Gastrocnemius medialis (tissue), 4 donors: ENCODE results near the gene TUBB2A. TPM values are rescaled to one million over a fixed set of nuclear protein-coding genes. Genes with fewer than 3 reads are reported as not detected.

Source experiments
- ATAC-seq, 2 donors: fragments of 150-250 bp; one replicate each; pipeline ENCODE4 v1.9.1; 2016
- DNase-seq, 2 donors: peaks; one replicate each; pipeline ENCODE4 v3.0.0-alpha.2; 2019
- H3K27ac ChIP-seq, 4 donors: fragments of 200-600 bp; sonication (generic); 1 replicate in 1 of 4; 2 replicates in 3 of 4; pipeline ENCODE4 v1.5.1; 2016 to 2018; ENCODE audit warnings: mild to moderate bottlenecking in 2 of 4, moderate library complexity in 1 of 4
- H3K27me3 ChIP-seq, 3 donors: fragments of 200-600 bp; sonication (generic) in 2 of 3; 1 replicate in 1 of 3; 2 replicates in 2 of 3; pipeline versions ENCODE4 v1.5.1 to v1.6.0; 2016 to 2019; ENCODE audit warnings: mild to moderate bottlenecking in 1 of 3, moderate library complexity in 1 of 3
- H3K36me3 ChIP-seq, 2 donors: fragments of 200-600 bp; sonication (generic) in 1 of 2; one replicate each; pipeline ENCODE4 v1.5.1; 2017 to 2018
- H3K4me1 ChIP-seq, 2 donors: fragments of 200-600 bp; sonication (generic) in 1 of 2; one replicate each; pipeline ENCODE4 v1.5.1; 2016 to 2017; ENCODE audit warnings: mild to moderate bottlenecking in 2 of 2
- H3K4me3 ChIP-seq, 4 donors: fragments of 200-600 bp; sonication (generic) in 3 of 4; 1 replicate in 1 of 4; 2 replicates in 3 of 4; pipeline ENCODE4 v1.5.1; 2016 to 2019; ENCODE audit warnings: mild to moderate bottlenecking in 2 of 4
- H3K9me3 ChIP-seq, 3 donors: fragments of 200-600 bp; sonication (generic) in 2 of 3; 1 replicate in 1 of 3; 2 replicates in 2 of 3; pipeline ENCODE4 v1.5.1; 2016 to 2019
- POLR2A ChIP-seq, 2 donors: fragments of 450-650 bp; IDR thresholded peaks; one replicate each; pipeline ENCODE4 v1.6.1; 2017; ENCODE audit warnings: antibody characterized with exemption in 2 of 2, mild to moderate bottlenecking in 2 of 2, moderate library complexity in 2 of 2
- in situ Hi-C, 4 donors: fragments of 200-750 bp; cut with MboI; loops; one replicate each; pipeline versions ENCODE4 v1.15.0 to v1.8.0; 2017; ENCODE audit warnings: low sequenced_read_pairs in 4 of 4
- intact Hi-C: fragments of 100-400 bp; cut with DNase I; formaldehyde crosslinking; loops from one replicate; pipeline ENCODE4 v1.15.1; 2023; ENCODE audit warnings: low total_unique reads
- total RNA-seq, 4 donors: library from RNA; depleted of rRNA; stranded (reverse); fragments of >200 nt; gene quantifications; one replicate each; pipeline versions ENCODE4 v1.1.0 to v1.2.3, GENCODE V29; 2016
- TF ChIP-seq, protein P1 (sequence below), 5 experiments: fragments of 450-650 bp in 3 of 5; fragments of 200-600 bp in 2 of 5; sonication (generic) in 2 of 5; IDR thresholded peaks in 4 of 5; conservative IDR thresholded peaks in 1 of 5; 1 replicate in 4 of 5; 2 replicates in 1 of 5; pipeline ENCODE4 v1.5.1; 2016 to 2019; ENCODE audit warnings: antibody characterized with exemption in 5 of 5, mild to moderate bottlenecking in 3 of 5, moderate library complexity in 3 of 5

TUBB2A gene
- total RNA-seq, 4 donors from 2014 or later = 18.9 to 53.1 (median 27.0) TPM

DNA sequence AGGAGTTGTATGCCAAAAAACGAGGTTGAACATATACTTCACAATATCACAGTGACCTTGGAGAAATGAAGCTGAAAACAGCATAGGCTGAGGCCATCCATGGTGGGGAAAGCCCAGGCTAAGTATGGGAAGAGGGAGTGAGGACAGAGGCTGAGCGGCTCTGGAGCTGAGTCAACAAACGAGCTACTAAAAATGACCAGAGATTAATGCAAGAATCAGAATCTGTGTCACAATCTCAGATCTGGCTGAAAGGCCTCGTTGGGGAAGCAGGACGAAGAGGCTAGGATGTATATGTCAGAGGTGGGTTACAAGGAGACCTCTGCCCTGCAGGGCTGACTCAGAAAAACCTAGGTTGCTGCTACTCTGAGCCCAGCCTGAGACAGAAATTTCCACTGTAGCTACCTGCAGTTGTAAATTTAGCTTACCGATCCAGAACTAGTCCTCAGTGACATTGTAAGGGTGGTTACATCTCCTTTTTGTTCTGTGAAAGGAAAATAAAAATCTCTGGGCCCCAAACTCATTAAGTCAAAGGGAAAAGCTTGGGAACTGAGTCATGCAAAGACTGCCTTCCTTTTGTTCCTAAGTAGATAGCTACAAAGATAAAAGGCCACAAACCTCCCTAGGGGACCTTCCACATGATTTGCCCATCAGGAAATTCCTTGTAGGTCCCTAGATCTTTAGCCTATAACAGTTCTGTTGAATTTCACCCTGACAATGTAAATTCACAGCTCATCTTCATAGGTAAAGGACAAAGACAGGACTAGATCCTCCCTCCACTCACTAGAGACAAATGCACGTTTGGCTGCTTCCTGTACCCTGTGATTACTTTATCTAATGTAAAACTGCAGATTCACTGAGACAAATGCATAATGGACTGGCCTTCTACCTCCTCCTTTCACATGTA lies 8.5 kb upstream of the TUBB2A start:
- intact Hi-C loops (no loop called here), in situ Hi-C loops (no loop called here)
- ATAC-seq (peak in 1 of 2 donors; percentile 43), DNase-seq (no peak)
- no peaks in the 10 kb centered on the region for H3K27me3 ChIP-seq
- no peaks in the 10 kb centered on the region for H3K36me3 ChIP-seq
- H3K9me3 ChIP-seq = no peaks in the 10 kb centered on the region
- peak overlapping the region; percentile 6 to 64 (median 40) for H3K27ac ChIP-seq
- TF ChIP-seq, protein P1, sequence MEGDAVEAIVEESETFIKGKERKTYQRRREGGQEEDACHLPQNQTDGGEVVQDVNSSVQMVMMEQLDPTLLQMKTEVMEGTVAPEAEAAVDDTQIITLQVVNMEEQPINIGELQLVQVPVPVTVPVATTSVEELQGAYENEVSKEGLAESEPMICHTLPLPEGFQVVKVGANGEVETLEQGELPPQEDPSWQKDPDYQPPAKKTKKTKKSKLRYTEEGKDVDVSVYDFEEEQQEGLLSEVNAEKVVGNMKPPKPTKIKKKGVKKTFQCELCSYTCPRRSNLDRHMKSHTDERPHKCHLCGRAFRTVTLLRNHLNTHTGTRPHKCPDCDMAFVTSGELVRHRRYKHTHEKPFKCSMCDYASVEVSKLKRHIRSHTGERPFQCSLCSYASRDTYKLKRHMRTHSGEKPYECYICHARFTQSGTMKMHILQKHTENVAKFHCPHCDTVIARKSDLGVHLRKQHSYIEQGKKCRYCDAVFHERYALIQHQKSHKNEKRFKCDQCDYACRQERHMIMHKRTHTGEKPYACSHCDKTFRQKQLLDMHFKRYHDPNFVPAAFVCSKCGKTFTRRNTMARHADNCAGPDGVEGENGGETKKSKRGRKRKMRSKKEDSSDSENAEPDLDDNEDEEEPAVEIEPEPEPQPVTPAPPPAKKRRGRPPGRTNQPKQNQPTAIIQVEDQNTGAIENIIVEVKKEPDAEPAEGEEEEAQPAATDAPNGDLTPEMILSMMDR (IDR thresholded peaks at IDR 0.05 in 4 of 5, conservative IDR thresholded peaks at IDR 0.05 in 1 of 5) = no peak
- no peak for TF ChIP-seq POLR2A (IDR thresholded peaks at IDR 0.05)
- peaks cover 4% of the 10 kb centered on the region in 2 donors for H3K4me1 ChIP-seq
- H3K4me3 ChIP-seq = no peak overlapping the region

DNA sequence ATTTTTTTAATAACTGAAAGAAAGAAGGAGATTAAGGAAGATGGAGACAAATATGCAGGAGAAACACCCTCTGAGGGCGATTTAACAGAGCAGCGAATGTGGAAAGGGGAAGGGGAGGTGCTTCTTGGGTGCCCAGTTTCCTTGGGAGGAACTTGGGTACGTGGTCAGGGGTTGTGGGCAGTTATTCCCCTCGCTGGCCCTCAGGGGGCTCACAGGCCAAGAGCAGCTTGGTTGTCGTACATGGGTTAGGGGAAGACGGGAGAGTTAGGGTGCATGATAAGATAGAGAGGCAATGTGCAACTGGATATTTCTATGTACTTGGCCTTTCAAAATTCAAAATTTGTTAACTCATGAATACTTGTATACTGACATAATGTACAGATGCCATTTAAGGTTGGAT lies 7.0 kb upstream of the TUBB2A start:
- Histone ChIP-seq H3K4me1 (peaks cover 4% of the 10 kb centered on the region in 2 donors), H3K27ac (no peak overlapping the region), H3K9me3 (no peaks in the 10 kb centered on the region), H3K36me3 (no peaks in the 10 kb centered on the region), H3K27me3 (no peaks in the 10 kb centered on the region), H3K4me3 (no peak overlapping the region)
- ATAC-seq (no peak), DNase-seq (no peak)
- in situ Hi-C loops = no loop called here
- no peak for TF ChIP-seq POLR2A (IDR thresholded peaks at IDR 0.05)
- TF ChIP-seq, protein P1 (IDR thresholded peaks at IDR 0.05 in 4 of 5, conservative IDR thresholded peaks at IDR 0.05 in 1 of 5) = no peak
- intact Hi-C loops = loop anchor here (5.0 kb wide), 1 partner anchor 97 kb away; the partner anchor contains the start of gene RIPK1

DNA sequence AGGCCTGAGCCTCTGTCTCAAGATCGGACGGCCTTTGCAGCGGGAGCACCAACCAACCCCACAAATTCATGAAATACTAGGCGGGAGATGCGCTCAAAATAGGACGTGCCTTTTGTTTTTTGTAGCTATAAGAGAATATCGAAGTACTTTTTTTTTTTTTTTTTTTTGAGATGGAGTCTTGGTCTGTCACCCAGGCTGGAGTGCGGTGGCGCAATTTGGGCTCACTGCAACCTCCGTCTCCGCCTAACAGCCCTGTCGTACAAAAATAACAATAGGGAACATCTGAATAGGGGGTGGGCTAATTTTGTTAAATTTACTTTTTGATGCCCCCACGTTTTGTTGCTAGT lies 5.9 kb upstream of the TUBB2A start:
- peak overlapping the region; percentile 71 to 99 (median 82) for H3K4me3 ChIP-seq
- ATAC-seq = peak; percentile 5 to 22
- no peaks in the 10 kb centered on the region for H3K27me3 ChIP-seq
- H3K27ac ChIP-seq = peak overlapping the region; percentile 87 to 91 (median 88)
- no peaks in the 10 kb centered on the region for H3K9me3 ChIP-seq
- peaks cover 4% of the 10 kb centered on the region in 2 donors for H3K4me1 ChIP-seq
- intact Hi-C loops = loop anchor here (2.0 to 5.0 kb wide), 2 partner anchors 96 kb away; partner anchors contain the start of genes PSMG4 and RIPK1
- TF ChIP-seq POLR2A (IDR thresholded peaks at IDR 0.05) = no peak
- TF ChIP-seq, protein P1 (IDR thresholded peaks at IDR 0.05 in 4 of 5, conservative IDR thresholded peaks at IDR 0.05 in 1 of 5) = peak in 1 of 5 experiments; percentile 12
- no peak for DNase-seq
- in situ Hi-C loops = no loop called here
- no peaks in the 10 kb centered on the region for H3K36me3 ChIP-seq

DNA sequence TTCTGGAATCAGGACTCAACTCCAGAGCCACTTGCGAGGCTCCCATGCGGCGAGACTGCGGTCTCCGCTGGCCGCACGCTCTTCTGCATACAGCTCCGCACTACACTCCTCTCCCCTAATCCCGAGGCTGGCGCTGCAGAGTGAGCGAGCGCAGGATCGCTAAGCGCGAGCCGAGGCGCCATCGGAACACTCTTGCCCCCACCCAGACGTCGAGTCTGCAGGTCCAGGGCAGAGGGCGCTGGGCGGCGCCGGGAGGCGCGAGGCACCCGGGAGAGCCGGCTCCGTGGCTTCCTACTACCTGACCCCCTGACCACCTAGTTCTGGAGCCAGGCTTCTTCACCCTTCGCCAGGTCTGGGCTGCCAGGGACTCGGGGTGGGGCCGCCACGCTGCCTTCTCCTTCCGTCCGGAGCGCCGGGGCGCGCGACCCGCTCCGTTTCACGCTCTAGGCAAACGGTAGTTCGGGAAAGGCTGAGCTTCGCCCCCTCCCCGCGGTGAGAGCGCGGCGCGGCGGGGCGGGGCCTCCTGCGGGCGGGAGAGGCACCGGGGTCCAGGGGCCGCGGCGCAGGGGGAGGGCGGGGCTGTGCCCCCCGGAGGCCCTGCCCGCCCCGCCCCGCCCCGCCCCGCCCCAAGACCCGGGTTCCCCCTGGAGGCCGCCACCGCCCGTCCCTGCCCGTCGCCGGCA lies 5.4 kb upstream of the TUBB2A start:
- H3K27me3 ChIP-seq = no peaks in the 10 kb centered on the region
- H3K27ac ChIP-seq = peak overlapping the region; percentile 87 to 91 (median 88)
- intact Hi-C loops (loop anchor here (2.0 to 5.0 kb wide), 2 partner anchors 95 to 96 kb away; partner anchors contain the start of genes PSMG4 and RIPK1), in situ Hi-C loops (no loop called here)
- peaks cover 4% of the 10 kb centered on the region in 2 donors for H3K4me1 ChIP-seq
- ATAC-seq = peak; percentile 74 to 82
- no peaks in the 10 kb centered on the region for H3K36me3 ChIP-seq
- H3K4me3 ChIP-seq = peak overlapping the region; percentile 71 to 99 (median 82)
- TF ChIP-seq, protein P1 (IDR thresholded peaks at IDR 0.05 in 4 of 5, conservative IDR thresholded peaks at IDR 0.05 in 1 of 5) = peak in 1 of 5 experiments; percentile 30
- peak; percentile 36 to 60 for TF ChIP-seq POLR2A (IDR thresholded peaks at IDR 0.05)
- DNase-seq = peak; percentile 40 to 60
- no peaks in the 10 kb centered on the region for H3K9me3 ChIP-seq
